ENCODE data around the gene RPL39L.

- TF ChIP-seq BHLHE40 (IDR thresholded peaks at IDR 0.05; ENCODE audit: borderline replicate concordance) (no peak), ARNT (IDR thresholded peaks at IDR 0.05) (no peak), HDGF (IDR thresholded peaks at IDR 0.05; ENCODE audit: borderline replicate concordance) (no peak), SUZ12 (IDR thresholded peaks at IDR 0.05) (no peak), ZNF384 (IDR thresholded peaks at IDR 0.05) (no peak), FOXA1 (IDR thresholded peaks at IDR 0.05) (no peak), NFRKB (IDR thresholded peaks at IDR 0.05) (no peak), SP1 (IDR thresholded peaks at IDR 0.05) (no peak), TARDBP (IDR thresholded peaks at IDR 0.05) (no peak)
Measured at GRCh38 chr3:187183210-187183862, 44.0 kb upstream of the RPL39L start.

Data from HEK293T (cell line).